Stimulated activated CD8-positive, alpha-beta memory T cell treated with anti-CD3 and anti-CD28 coated beads, Interleukin-7, amount 100 ng/mL, for 4 hours (primary cell): ENCODE measurements around the gene SCAF1.
"Not testable (repeated sequence)": the region's sequence is repeated elsewhere in the genome, so short reads cannot be mapped to it uniquely, and the experiment has no call there.

Experiments
- DNase-seq, 2 donors: peaks; one replicate each; pipeline ENCODE4 v3.0.0-alpha.2; 2020; ENCODE audit warnings: low read depth in 2 of 2

Gene SCAF1

DNA sequence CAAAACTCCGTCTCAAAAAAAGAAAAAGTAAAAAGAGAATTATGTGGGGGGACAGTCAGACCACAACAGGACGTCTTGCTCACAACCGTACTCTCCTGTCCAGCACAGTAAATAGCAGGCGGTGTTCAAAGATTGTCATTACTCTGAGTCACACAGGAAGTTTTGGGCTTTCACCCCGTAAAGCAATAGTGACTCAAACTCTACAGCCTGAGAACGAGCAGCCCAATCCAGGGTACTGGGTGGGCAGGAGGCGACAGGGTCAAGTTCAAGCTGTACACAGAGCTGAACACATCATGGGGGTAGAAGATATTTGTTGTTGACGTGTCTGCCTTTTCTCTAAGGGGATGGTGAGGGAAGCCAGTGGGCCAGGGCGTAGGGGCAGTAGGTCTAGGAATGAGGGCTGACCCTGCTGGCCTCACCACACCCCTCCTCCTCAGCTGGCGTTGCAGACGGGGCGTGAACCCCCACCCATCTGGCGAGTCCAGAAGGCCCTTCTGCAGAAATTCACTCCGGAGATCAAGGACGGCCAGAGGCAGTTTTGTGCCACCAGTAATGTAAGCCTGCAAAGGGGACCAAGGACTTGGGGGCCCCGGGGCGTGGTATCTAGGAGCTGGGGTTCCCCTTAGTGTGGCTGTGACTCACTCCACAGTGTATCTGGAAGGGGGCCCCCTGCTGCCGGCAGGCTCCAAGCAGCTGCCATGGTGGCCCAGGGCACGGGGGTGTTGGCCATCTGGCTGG, 27.7 kb upstream of the SCAF1 start:
- no peak for DNase-seq

DNA sequence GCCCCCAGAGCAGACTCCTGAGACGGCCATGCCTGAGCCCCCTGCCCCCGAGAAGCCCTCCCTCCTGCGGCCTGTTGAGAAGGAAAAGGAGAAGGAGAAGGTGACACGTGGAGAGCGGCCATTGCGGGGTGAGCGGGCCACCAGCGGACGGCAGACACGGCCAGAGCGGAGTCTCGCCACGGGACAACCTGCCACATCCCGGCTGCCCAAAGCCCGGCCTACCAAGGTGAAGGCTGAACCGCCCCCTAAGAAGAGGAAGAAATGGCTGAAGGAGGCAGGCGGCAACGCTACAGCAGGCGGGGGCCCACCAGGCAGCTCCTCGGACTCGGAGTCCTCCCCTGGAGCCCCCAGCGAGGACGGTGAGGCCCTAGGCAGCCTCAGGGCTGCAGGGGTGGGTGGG, 26.1 kb upstream of the SCAF1 start:
- no peak for DNase-seq

DNA sequence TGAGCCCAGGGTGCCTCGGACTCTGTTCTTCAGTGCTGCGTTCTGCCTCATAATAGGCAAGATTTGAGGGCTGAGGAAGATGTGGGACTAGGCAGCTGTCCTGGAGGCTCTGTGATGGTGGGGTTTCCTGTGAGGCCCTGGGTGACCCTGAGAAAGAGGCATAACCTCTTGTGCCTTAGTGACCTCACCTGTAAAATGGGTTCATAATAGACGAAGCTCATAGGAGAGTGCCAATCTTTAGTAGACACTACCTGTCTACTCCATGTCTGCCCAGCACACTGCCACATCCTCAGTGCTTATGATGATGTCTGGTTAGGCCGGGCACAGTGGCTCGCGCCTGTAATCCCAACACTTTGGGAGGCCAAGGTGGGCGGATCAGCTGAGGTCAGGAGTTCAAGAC, 25.5 kb upstream of the SCAF1 start:
- DNase-seq, result no peak

DNA sequence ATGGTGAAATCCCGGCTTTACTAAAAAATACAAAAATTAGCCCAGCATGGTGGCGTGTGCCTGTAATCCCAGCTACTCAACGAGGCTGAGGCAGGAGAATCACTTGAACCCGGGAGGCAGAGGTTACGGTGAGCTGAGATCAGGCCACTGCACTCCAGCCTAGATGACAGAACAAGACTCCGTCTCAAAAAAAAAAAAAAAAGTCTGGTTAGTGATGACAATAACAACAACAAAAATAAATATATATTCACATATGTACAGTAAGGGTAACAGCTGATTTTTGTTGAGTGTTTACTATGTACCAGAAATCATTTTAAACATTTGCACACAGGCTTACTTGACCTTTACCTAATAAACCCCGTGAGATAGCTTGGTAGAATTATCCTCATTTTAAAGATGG, 25.1 kb upstream of the SCAF1 start:
- DNase-seq, result no peak

DNA sequence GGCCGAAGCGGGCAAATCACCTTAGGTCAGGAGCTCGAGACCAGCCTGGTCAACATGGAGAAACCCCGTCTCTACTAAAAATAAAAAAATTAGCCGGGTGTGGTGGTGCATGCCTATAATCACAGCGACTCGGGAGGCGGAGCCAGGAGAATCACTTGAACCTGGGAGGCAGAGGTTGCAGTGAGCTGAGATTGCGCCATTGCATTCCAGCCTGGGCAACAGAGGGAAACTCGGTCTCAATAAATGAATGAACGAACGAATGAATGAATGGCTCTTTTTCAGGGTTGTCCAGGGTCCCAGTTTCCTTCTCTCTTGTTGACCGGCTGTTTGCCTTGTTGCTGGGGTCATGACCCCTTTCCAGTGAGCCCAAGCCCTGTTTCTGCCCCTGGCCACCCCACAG, 24.1 kb upstream of the SCAF1 start:
- not testable (repeated sequence) for DNase-seq

DNA sequence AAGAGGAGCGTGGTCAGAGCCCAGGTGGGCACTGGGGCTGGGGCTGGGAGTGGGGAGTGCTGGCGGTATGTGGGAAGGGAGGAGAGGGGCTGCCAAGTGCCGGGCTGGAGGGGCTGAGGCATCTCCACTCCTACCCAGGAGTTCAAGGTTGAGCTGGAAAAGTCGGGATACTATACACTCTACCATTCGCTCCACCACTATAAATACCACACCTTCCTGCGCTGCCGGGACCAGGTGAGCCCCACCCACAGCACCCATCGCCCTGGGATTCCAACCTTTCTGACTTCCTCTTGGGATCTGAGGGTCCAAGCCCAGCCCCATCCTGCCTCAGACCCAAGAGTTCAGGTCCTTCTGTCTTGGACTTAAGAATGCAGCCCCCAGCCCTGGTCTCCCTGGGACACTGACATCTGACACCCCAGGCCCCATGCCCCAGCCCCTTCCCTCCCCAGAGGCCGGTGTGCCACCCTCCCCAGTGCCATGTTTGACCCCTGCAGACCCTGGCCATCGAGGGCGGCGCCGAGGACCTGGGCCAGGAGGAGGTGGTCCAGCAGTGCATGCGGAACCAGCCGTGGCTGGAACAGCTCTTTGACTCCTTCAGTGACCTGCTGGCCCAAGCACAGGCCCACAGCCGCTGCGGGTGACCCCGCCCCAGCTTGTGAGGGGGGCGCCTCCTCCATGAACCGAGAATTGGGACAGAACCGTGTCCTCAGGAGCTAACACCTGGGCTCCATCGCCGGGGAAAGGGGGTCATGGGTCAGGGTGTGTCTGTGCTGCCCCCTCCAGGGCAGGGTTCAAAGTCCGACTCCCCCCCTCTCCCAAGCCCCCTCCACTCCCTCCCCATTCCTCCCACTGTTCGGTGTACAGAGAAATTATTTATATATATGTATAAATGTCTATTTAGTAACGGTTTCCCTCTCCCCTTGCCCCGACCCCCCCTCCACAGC, 16.8 kb upstream of the SCAF1 start:
- DNase-seq, result no peak

DNA sequence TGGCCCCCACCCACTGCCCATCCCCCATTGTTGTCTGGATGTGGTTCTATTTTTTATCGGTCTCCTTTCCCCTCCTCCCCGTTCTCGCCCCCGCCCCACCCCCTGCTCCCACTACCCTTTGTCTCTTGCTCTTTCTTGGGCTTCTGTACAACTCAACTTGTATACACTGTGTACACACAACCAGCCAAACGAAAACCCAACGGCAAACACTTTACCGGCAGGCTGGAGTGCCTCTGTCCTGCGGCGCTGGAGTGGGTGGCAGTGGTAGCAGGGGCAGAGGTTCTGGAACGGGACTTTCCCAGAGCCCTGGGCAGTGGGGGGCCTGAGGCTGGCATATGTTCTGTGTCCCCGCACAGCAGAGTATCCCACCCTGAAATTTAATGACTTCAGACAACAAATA, 15.8 kb upstream of the SCAF1 start:
- no peak for DNase-seq

DNA sequence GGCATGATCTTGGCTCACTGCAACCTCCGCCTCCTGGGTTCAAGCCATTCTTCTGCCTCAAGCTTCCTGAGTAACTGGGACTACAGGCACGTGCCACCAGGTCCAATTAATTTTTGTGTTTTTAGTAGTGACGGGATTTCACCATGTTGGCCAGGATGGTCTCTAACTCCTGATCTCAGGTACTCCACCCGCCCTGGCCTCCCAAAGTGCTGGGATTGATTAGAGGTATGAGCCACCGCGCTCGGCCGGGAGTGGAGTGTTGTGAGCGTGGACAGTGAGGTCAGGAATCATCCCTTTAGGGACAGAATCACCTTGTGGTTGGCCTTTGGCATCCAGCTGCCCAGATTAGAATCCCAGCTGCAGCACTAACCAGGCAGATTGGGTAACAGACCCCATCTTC, 12.3 kb upstream of the SCAF1 start:
- no peak for DNase-seq

DNA sequence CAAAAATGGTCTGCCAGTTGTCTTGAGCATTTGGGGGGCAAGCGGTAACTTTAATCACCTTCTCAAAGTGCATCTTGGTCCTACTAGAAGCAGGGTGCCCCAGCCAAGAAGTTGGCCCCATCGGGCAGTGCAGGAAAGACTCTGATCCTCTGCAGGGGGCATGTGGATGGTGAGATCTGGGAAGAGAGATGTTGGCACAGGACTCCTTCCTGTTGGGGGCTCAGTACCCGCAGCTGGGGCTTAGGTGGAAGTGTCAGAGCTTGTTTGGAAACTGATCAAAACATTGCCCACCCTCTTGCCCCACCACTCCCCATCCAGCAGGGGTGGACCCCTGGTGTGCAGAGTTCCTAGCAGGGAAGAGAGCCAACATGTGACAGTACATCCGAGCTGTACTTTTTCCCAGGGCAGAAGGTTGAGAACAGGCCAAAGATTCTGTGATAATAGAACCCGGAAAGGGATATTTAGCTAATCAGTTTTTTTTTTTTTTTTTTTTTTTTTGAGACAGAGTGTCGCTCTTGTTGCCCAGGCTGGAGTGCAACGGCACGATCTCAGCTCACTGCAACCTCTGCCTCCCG, 10.9 kb upstream of the SCAF1 start:
- DNase-seq, result no peak

DNA sequence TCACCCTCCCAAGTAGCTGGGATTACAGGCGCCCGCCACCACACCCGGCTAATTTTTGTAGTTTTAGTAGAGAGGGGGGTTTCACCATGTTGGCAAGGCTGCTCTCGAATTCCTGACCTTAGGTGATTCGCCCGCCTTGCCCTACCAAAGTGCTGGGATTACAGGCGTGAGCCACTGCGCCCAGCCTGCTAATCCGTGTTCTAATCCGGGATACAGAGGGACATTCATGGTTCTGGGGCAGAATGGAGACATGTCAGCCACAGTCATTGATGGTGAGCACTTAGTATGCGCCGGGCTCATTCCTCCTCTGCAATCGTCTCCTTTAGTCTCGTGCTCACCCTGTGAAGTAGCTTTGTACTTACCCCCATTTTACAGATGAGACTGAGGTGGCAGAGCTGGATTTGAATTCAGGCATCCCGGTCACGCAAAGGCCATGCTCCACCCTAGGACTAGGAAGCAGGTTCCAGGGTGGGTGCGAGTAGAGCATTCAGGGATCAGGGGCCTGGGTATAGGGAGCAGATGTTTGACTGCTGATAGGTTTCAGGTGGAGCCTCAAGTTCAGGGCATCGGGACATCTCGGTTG, 10.3 kb upstream of the SCAF1 start:
- DNase-seq, result no peak

DNA sequence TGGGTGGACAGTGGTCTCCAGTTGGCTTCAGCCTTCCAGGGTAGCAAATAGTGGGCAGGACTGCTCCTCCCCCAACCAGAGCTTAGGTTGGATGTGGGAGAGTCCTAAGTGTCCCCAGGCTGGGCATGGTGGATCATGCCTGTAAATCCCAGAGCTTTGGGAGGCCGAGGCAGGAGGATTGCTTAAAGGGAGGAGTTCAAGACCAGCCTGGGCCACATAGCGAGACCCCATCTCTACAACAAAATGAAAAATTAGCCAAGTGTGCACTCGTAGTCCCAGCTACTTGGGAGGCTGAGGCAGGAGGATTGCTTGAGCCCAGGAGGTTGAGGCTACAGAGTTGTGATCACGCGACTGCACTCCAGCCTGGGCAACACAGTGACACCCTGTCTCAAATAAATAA, 9.4 kb upstream of the SCAF1 start:
- DNase-seq, result no peak

DNA sequence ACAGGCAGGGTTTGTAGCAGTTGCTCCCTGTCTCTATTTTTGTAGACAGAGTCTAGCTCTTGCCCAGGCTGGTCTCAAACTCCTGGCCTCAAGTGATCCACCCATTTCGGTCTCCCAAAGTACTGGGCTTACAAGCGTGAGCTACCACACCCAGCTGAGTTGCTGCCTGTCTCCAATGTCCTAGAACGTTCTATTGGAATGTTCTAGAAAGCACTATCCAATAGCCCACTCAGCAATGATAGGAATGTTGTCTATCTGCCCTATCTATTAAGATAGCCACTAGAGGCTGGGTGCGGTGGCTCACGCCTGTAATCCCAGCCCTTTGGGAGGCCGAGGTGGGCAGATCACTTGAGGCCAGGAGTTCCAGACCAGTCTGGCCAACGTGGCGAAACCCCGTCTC, 8.7 kb upstream of the SCAF1 start:
- not testable (repeated sequence) for DNase-seq

DNA sequence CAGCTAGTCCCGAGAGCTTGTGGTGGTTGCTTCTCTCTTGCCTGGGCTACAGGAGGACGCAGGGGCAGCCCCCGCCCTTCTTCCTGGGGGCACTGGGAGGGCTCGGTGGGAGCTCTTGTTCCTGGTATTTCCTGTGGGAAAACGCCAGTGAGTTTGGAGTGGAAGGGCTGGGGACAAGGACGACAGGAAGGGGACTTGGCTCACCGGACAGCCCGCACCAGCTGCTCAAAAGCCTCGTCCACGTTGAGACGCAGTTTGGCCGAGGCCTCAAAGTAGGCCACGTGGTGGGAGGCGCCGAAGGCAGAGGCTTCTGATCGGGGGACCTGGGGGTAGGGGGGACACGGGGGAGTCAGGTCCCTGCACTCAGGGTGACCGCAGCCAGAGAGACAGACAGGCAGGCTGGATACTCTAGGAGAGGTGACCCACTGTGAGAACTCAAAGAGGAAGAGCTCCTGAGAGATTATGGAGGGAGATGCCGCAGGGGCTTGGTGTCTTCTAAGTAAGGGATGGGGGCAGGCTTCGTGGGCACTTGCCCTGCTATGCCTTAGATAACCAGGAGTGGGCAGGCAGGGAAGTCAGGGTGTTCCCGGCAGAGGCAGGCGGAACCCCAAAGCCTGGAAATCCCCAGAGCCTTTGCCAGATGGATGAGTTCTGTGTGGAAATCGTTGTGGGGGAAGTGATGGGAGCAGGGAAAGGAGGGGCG, 6.3 kb upstream of the SCAF1 start:
- DNase-seq, result no peak

DNA sequence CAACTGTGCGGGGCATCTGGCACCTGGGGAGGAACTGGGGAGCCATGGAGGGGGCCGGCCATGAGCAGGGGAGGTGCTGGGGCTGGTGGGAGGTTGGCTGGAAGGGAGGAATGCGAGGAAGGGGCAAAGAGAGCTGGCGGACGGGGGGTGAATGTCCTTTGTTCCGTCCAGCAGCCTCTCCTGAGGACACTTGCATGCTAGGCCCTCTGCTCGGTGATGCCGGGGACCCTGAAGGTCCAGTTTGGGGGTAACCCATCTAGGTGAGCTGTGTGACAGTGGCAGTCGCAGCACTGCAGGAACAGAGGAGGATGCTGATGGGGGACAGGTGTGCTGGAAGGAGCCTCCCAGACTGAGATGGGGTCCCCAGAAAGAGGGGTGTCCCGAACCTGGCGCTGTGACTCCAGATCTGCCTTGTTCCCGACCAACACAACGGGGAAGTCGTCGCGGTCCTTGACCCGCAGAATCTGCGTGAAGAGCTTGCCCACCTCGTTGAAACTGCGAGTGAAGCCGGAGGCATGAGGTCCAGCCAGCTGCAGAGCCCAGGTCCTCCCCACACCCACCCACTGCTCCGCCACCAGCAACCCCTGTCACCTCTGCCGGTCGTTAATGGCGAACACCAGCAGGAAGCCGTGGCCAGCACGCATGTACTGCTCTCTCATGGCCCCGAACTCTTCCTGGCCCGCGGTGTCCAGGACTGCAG, 5.6 kb upstream of the SCAF1 start:
- DNase-seq, result no peak

DNA sequence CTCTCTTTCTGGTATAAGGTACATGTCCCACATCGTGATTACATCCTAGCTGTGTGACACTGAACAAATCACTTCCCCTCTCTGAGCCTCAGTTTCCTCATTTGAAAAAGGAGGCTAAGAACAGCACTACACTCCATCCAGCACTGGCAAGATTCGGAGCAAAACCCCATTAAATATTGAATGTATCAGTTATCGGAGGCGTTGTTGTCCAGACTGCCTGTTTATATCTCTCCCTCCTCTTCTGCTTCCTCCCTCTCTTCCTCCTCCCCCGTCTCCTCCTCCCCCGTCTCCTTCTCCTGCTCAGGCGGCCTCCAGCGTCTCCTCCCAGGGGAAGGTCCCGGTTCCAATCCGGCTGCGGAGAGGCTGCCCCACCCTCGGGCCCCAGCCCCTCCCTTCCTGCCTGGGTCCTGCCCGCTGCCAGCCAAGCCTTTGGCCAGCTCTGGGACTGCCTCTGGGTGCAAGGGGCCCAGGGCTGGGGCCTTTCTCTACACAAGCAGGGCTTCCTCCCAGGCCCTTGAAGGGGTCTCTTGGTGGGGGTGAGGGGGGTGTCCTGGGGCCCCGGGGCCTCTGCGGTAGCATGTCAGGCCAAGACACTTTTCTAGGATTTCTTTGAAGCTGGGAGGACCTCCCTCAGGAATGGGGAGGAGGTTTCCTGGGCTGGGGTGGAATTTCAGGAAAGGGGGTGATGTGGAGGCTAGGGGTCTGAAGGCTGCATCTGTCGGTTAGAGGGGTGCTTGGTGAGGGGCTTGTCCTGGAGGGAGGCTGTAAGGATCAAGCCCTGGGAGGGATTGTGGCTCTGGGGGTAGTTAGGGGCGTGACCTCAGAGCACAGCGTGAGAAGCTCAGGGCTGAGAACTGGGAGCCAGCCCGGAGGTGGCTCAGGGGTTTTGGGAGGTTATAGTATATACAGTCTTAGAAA, 3.9 kb upstream of the SCAF1 start:
- no peak for DNase-seq

DNA sequence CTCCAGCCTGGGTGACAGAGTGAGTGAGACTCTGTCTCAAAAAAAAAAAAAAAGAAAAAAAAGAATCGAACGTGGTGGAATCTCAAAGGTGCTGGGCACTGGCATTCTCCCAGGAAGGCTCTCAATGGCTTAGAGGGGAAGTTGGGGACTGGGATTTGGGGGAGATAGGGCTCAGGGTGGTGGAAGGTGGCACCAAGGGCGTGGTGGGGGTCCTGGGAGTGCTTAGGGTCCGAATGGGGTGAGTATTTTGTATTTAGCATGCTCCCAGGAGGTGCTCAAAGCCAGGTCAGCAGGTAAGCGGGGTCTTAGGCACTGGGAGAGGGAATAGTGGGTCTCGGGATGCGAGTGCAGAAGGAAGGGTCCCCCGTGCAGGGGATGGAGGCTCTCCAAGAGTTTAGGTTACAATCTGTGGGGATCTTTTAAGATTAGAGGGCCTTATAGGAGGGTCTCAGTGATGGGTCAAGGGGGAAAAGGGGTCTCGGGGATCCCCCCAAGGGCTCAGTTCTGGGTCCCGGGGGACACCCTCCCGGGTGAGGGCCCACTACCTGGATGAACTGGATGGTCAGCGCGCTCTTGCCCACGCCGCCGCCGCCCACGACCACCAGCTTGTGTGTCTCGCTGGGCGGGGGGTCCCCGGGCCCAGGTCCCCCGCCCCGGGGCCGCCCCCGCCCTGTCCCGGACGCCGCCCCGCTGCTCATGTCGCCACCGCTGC, 2.5 kb upstream of the SCAF1 start:
- DNase-seq, result no peak

DNA sequence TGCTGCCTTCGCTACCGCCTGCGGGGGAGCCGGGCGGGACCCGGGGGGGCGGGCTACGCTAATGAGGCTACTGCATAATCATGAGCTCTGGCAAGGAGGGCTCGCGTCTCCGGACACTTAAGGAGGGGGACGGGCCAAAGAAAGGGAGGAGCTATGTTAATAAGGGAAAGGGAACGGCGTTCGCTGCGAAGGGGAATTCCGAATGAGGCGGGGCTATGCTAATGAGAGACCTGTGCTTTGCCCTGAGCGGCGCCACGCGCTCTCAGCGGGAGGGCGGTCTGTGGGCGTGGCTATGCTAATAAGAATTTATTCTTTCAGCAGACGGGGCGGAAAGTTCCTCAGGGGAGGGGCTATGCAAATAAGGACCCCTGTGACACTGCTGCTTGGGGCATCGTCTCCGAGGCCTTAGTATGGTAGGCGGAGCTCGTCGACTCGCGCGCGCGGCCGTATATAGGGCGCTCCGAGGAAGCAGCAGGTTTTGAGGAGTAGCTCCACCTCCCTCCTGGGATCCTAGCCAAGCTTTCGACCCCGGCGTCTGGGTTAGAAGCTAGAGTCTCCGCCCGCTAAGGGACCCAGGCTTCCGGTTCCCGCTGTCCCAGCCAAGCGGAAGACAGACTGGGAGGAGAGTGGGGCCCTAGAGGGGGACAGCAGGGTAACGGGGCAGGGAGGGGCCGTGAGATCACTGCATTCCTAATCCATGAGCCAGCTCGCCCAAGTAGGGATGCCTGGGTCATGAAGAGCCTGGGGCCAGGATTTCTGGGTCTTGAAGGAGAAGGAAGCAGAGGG, 1.7 kb upstream of the SCAF1 start, which contains the start of gene RRAS:
RRAS (minus strand) TSS at position 31 of the 786 bp plus-strand sequence. CDS start 45 bp downstream, outside the sequence.
- DNase-seq, result peak; percentile 99 to 100

DNA sequence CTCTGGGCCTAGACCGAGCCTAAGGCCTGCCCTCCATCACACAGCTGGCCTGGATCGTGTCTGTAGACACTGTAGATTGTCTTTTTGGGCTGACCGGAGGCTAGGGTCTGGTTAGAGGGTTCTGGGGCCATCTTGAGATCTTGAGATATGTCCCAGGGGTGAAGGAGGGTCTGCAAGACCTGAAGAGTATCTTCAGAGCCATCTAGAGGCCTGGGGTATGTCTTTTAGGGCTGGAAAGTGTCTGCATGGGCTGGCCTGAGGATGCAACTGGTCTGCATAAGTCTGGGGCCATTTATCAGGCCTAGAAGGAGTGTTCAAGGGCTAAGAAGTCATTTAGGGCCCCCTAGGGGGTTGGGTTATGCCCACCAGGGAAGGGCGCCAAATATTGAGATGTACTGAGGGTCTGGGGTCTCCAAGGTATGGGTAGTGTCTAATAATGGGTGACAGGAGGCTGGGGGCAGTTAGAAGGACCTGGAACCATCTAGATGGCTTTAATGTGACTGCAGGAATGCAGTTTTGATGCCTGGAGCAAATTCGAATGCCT, 555 bp downstream of the SCAF1 start:
- DNase-seq, result no peak
